ENCODE measurements around the gene GRIN1. TPM values are rescaled to one million over a fixed set of nuclear protein-coding genes. Genes with fewer than 3 reads are reported as not detected.

Gene GRIN1
- 0.15 and 0.37 TPM in 2 replicates for total RNA-seq

GRCh38 chr9:137138722-137139467, at the start of gene GRIN1:
Gene GRIN1, plus strand, starts transcription at chr9:137139154. Its CDS starts 333 bp downstream, at chr9:137139487.
- intact Hi-C loops (cut with micrococcal nuclease): no loop called here

GRCh38 chr9:137089232-137089947, 49.6 kb upstream of the GRIN1 start:
- intact Hi-C loops (cut with micrococcal nuclease): loop anchor here (5.0 to 10.0 kb wide), 3 partner anchors 97 to 465 kb away; partner anchors contain the start of genes MRPL41, PAXX, PNPLA7 and TRAF2

- intact Hi-C loops (cut with micrococcal nuclease): loop anchor here (1.0 to 2.0 kb wide), 8 partner anchors 9 to 305 kb away; partner anchors contain the start of genes DPP7, RNF224, SAPCD2 and TMEM141
These were observed 43.1 kb upstream of the GRIN1 start for GRCh38 chr9:137095664-137096517.

- intact Hi-C loops (cut with micrococcal nuclease): loop anchor here (1.0 kb wide), 1 partner anchor 215 kb away; no protein-coding TSS in a partner anchor
These were observed 42.0 kb upstream of the GRIN1 start for GRCh38 chr9:137096785-137097546.

GRCh38 chr9:137097761-137098462, 41.0 kb upstream of the GRIN1 start:
- intact Hi-C loops (cut with micrococcal nuclease): no loop called here

GRCh38 chr9:137099231-137099630, 39.7 kb upstream of the GRIN1 start:
- intact Hi-C loops (cut with micrococcal nuclease): no loop called here

- intact Hi-C loops (cut with micrococcal nuclease): no loop called here
These were observed 35.6 kb upstream of the GRIN1 start for GRCh38 chr9:137103206-137103999.

GRCh38 chr9:137105814-137106661, 32.9 kb upstream of the GRIN1 start:
- intact Hi-C loops (cut with micrococcal nuclease): no loop called here

GRCh38 chr9:137106662-137107250, 32.2 kb upstream of the GRIN1 start:
- intact Hi-C loops (cut with micrococcal nuclease): no loop called here

GRCh38 chr9:137107312-137107921, 31.5 kb upstream of the GRIN1 start:
- intact Hi-C loops (cut with micrococcal nuclease): no loop called here

- intact Hi-C loops (cut with micrococcal nuclease): no loop called here
These were observed 31.0 kb upstream of the GRIN1 start for GRCh38 chr9:137107982-137108381.

- intact Hi-C loops (cut with micrococcal nuclease): no loop called here
These were observed 30.2 kb upstream of the GRIN1 start for GRCh38 chr9:137108608-137109249.

- intact Hi-C loops (cut with micrococcal nuclease): no loop called here
These were observed 29.5 kb upstream of the GRIN1 start for GRCh38 chr9:137109250-137110146.

- intact Hi-C loops (cut with micrococcal nuclease): no loop called here
These were observed 28.6 kb upstream of the GRIN1 start for GRCh38 chr9:137110147-137110910.
